IMR-90 (cell line): ENCODE measurements around the gene TMED8. TPM values are rescaled to one million over a fixed set of nuclear protein-coding genes. Genes with fewer than 3 reads are reported as not detected.

Experiments used
- ATAC-seq: fragments of 200-7000 bp; cut with Tn5 transposase; 2 replicates; pipeline ENCODE4 v1.9.1; 2020; ENCODE audit warnings: low read depth, mild to moderate bottlenecking, moderate library complexity
- BruUV-seq: library from RNA; stranded (reverse); fragments of 400-500 nt; replicated peaks from 2 replicates; lab custom pipeline; 2021; lab: Mats Ljungman, UMichigan
- CTCF ChIA-PET: fragments of 300-600 bp; formaldehyde crosslinking; extraction: SDS; loops from one replicate; lab custom pipeline; 2021; ENCODE audit warnings: antibody characterized with exemption; lab: Yijun Ruan, JAX
- POLR2A ChIA-PET: fragments of 300-600 bp; sonication (Branson Sonifier 250); formaldehyde crosslinking; loops from one replicate; lab custom pipeline; 2022; ENCODE audit warnings: antibody characterized with exemption; ENCODE audit not compliant: unreplicated experiment; lab: Charles Lee
- DNase-seq: peaks from one replicate; pipeline ENCODE4 v3.0.0; 2013
- H2AFZ ChIP-seq: replicated peaks from 2 replicates; pipeline ENCODE3; 2013; ENCODE audit warnings: low read length, mild to moderate bottlenecking; ENCODE audit not compliant: poor library complexity
- H2AK5ac ChIP-seq: 2 replicates; pipeline ENCODE4 v1.6.1; 2013; ENCODE audit warnings: low read depth, low read length, inconsistent platforms
- H2AK9ac ChIP-seq: replicated peaks from 2 replicates; pipeline ENCODE3; 2013; ENCODE audit warnings: mild to moderate bottlenecking, low read depth, low read length, moderate library complexity; ENCODE audit not compliant: poor library complexity
- H2BK120ac ChIP-seq: 2 replicates; pipeline ENCODE4 v1.6.1; 2013; ENCODE audit warnings: low read depth, low read length, inconsistent platforms
- H2BK15ac ChIP-seq: 3 replicates; pipeline ENCODE4 v1.6.1; 2013; ENCODE audit warnings: low read depth, low read length, inconsistent platforms
- H2BK20ac ChIP-seq: 2 replicates; pipeline ENCODE4 v1.6.1; 2013; ENCODE audit warnings: low read depth, mild to moderate bottlenecking, inconsistent platforms, low read length, moderate library complexity
- H2BK5ac ChIP-seq: 2 replicates; pipeline ENCODE4 v1.6.1; 2013; ENCODE audit warnings: mild to moderate bottlenecking, low read depth, low read length, inconsistent platforms; ENCODE audit not compliant: poor library complexity, severe bottlenecking
- H3K14ac ChIP-seq: replicated peaks from 2 replicates; pipeline ENCODE4 v1.6.1; 2013; ENCODE audit warnings: low read depth, low read length, inconsistent platforms
- H3K18ac ChIP-seq: 2 replicates; pipeline ENCODE4 v1.6.1; 2013; ENCODE audit warnings: low read depth, low read length, control low read depth
- H3K23ac ChIP-seq: 2 replicates; pipeline ENCODE4 v1.6.1; 2013; ENCODE audit warnings: low read depth, low read length, inconsistent platforms
- H3K27ac ChIP-seq: 2 replicates; pipeline ENCODE4 v1.5.1; 2013; ENCODE audit warnings: mild to moderate bottlenecking, control low read depth, low read length; ENCODE audit not compliant: insufficient read depth
- H3K27me3 ChIP-seq: 2 replicates; pipeline ENCODE4 v1.6.1; 2013; ENCODE audit warnings: low read length; ENCODE audit not compliant: control insufficient read depth, insufficient read depth
- H3K36me3 ChIP-seq: 2 replicates; pipeline ENCODE4 v1.6.1; 2013; ENCODE audit warnings: low read length, mixed read lengths; ENCODE audit not compliant: control insufficient read depth, insufficient read depth
- H3K4ac ChIP-seq: 2 replicates; pipeline ENCODE4 v1.6.1; 2013; ENCODE audit warnings: low read depth, low read length, inconsistent platforms
- H3K4me1 ChIP-seq: 2 replicates; pipeline ENCODE4 v1.6.1; 2013; ENCODE audit warnings: low read length, mixed read lengths; ENCODE audit not compliant: control insufficient read depth, insufficient read depth
- H3K4me2 ChIP-seq: 2 replicates; pipeline ENCODE4 v1.6.1; 2013; ENCODE audit warnings: low read depth, mild to moderate bottlenecking, control low read depth, low read length, moderate library complexity
- H3K4me3 ChIP-seq: 2 replicates; pipeline ENCODE4 v1.5.1; 2013; ENCODE audit warnings: low read depth, mild to moderate bottlenecking, control low read depth, low read length, moderate library complexity; ENCODE audit not compliant: insufficient read depth
- H3K56ac ChIP-seq: 2 replicates; pipeline ENCODE4 v1.6.1; 2013; ENCODE audit warnings: low read length, inconsistent platforms; ENCODE audit not compliant: insufficient read depth; ENCODE audit errors: extremely low read depth
- H3K79me1 ChIP-seq, 2 experiments: 2 replicates each; pipeline ENCODE4 v1.6.1; 2013; ENCODE audit warnings: low read length in 2 of 2, inconsistent platforms in 1 of 2, low read depth in 1 of 2
- H3K9ac ChIP-seq: 2 replicates; pipeline ENCODE4 v1.6.1; 2013; ENCODE audit warnings: low read depth, low read length, control low read depth
- H3K9me1 ChIP-seq: 2 replicates; pipeline ENCODE4 v1.6.1; 2013; ENCODE audit warnings: low read length, inconsistent platforms; ENCODE audit not compliant: insufficient read depth
- H3K9me3 ChIP-seq: 2 replicates; pipeline ENCODE4 v1.6.1; 2013; ENCODE audit warnings: low read length; ENCODE audit not compliant: control insufficient read depth, insufficient read depth
- H4K20me1 ChIP-seq: 2 replicates; pipeline ENCODE4 v1.6.1; 2013; ENCODE audit warnings: low read length, inconsistent platforms; ENCODE audit not compliant: insufficient read depth
- H4K5ac ChIP-seq: 2 replicates; pipeline ENCODE4 v1.6.1; 2013; ENCODE audit warnings: mild to moderate bottlenecking, low read depth, low read length, control low read depth
- H4K8ac ChIP-seq, 2 experiments: 2 replicates each; pipeline ENCODE4 v1.6.1; 2013; ENCODE audit warnings: low read depth in 2 of 2, low read length in 2 of 2, control low read depth in 1 of 2, inconsistent platforms in 1 of 2
- H4K91ac ChIP-seq: 2 replicates; pipeline ENCODE4 v1.6.1; 2013; ENCODE audit warnings: low read depth, low read length, inconsistent platforms; ENCODE audit not compliant: insufficient read depth
- CHD1 ChIP-seq: IDR thresholded peaks from 2 replicates; pipeline ENCODE4 v1.6.1; 2012; ENCODE audit warnings: low read depth, low read length, improper control_type of control experiment
- ELK1 ChIP-seq: fragments of 150-350 bp; IDR thresholded peaks from 2 replicates; pipeline ENCODE4 v1.6.1; 2016; ENCODE audit warnings: low read depth, mild to moderate bottlenecking, low read length, moderate library complexity, borderline replicate concordance
- FOS ChIP-seq: fragments of 150-350 bp; IDR thresholded peaks from 2 replicates; pipeline ENCODE4 v1.6.1; 2016; ENCODE audit warnings: low read depth, low read length
- MAFK ChIP-seq: IDR thresholded peaks from 2 replicates; pipeline ENCODE4 v1.6.1; 2012; ENCODE audit warnings: low read depth, low read length, improper control_type of control experiment
- MAZ ChIP-seq: IDR thresholded peaks from 2 replicates; pipeline ENCODE4 v1.6.1; 2012; ENCODE audit warnings: low read depth, mild to moderate bottlenecking, low read length, improper control_type of control experiment, moderate library complexity, borderline replicate concordance
- MXI1 ChIP-seq: IDR thresholded peaks from 2 replicates; pipeline ENCODE4 v1.6.1; 2012; ENCODE audit warnings: low read depth, mild to moderate bottlenecking, low read length, moderate library complexity, borderline replicate concordance
- NFE2L2 ChIP-seq: fragments of 150-350 bp; IDR thresholded peaks from 2 replicates; pipeline ENCODE4 v1.6.1; 2016; ENCODE audit warnings: low read depth, mild to moderate bottlenecking, low read length
- RAD21 ChIP-seq: IDR thresholded peaks from 2 replicates; pipeline ENCODE4 v1.6.1; 2012; ENCODE audit warnings: low read length, improper control_type of control experiment
- RCOR1 ChIP-seq: IDR thresholded peaks from 2 replicates; pipeline ENCODE4 v1.6.1; 2012; ENCODE audit warnings: mild to moderate bottlenecking, low read length, improper control_type of control experiment; ENCODE audit not compliant: insufficient replicate concordance
- SMC3 ChIP-seq: fragments of 150-350 bp; IDR thresholded peaks from 2 replicates; pipeline ENCODE4 v1.6.1; 2016; ENCODE audit warnings: low read depth, mild to moderate bottlenecking, antibody characterized with exemption, low read length, moderate library complexity
- WGBS, 2 experiments: methylation state at CpG; one replicate each; pipeline versions ENCODE4 v1.1.5 to v1.1.7; 2013; ENCODE audit warnings: missing lambda C conversion rate in 2 of 2; ENCODE audit not compliant: insufficient read length in 1 of 2; ENCODE audit errors: extremely low coverage in 2 of 2; 5-methylcytosine and 5-hydroxymethylcytosine counted together
- dilution Hi-C: fragments of 300-500 bp; cut with HindIII; formaldehyde crosslinking; loops from one replicate; pipeline ENCODE4 v1.14.3; 2018; ENCODE audit warnings: low sequenced_read_pairs; ENCODE audit not compliant: unreplicated experiment
- in situ Hi-C: fragments of 300-500 bp; cut with MboI; formaldehyde crosslinking; loops from 3 replicates; pipeline ENCODE4 v1.14.3; 2019; ENCODE audit warnings: low sequenced_read_pairs, inconsistent platforms, mixed read lengths
- intact Hi-C: fragments of 100-400 bp; cut with micrococcal nuclease; formaldehyde crosslinking; loops from 2 replicates; pipeline ENCODE4 v1.10.0; 2022
- polyA plus RNA-seq, 3 experiments: library from polyadenylated mRNA; depleted of rRNA; stranded (reverse); fragments of >200 nt; gene quantifications; 2 replicates each; pipeline ENCODE4 v1.2.3, GENCODE V29; 2012; ENCODE audit warnings: low replicate concordance in 1 of 3
- total RNA-seq: library from RNA; depleted of rRNA; stranded (reverse); fragments of >200 nt; gene quantifications from 2 replicates; pipeline ENCODE4 v1.2.3, GENCODE V29; 2012
- TF ChIP-seq, protein P1 (sequence below): conservative IDR thresholded peaks from 2 replicates; pipeline ENCODE4 v1.5.1; 2012; ENCODE audit warnings: mild to moderate bottlenecking, low read depth, low read length, improper control_type of control experiment

Gene TMED8
- total and polyA plus RNA-seq, 2 of the 4 experiments (the other 2 are of a cell fraction) = 2.2 to 5.0 TPM

- no CpG with 5 or more reads among the region's 3 CpGs for WGBS, 2 experiments
- no peak overlapping the region for H3K23ac ChIP-seq
- no peaks in the 10 kb centered on the region for H3K79me1 ChIP-seq
- H3K4me1 ChIP-seq = peaks cover 4% of the 10 kb centered on the region; the same call in 1 of the 2 replicates
- no peak overlapping the region for H3K18ac ChIP-seq
- H3K14ac ChIP-seq = no peak overlapping the region
- H4K8ac ChIP-seq = no peak overlapping the region
- H4K91ac ChIP-seq = no peak overlapping the region
- no peak overlapping the region for H2AFZ ChIP-seq
- no peak overlapping the region for H3K56ac ChIP-seq
- H4K20me1 ChIP-seq = no peaks in the 10 kb centered on the region
- ATAC-seq = no peak
- H4K5ac ChIP-seq = no peak overlapping the region
- BruUV-seq = no TSS peak
- no peaks in the 10 kb centered on the region for H3K27me3 ChIP-seq
- no peak overlapping the region for H2BK15ac ChIP-seq
- H3K9ac ChIP-seq = no peak overlapping the region
- H2BK20ac ChIP-seq = no peak overlapping the region
- ChIA-PET POLR2A (no interaction called here), CTCF (interaction anchor here (1.0 kb wide), 1 partner anchor 22 kb away, joined by 3 read pairs; no protein-coding TSS in a partner anchor)
- intact Hi-C loops = no loop called here
- dilution Hi-C loops = no loop called here
- no peak overlapping the region for H3K27ac ChIP-seq
- no peak for DNase-seq
- no peaks in the 10 kb centered on the region for H3K9me3 ChIP-seq
- no peak overlapping the region for H3K4ac ChIP-seq
- H3K36me3 ChIP-seq = peaks cover 8% of the 10 kb centered on the region
- 0 out of 2 replicates have a peak, but pooled peaks cover 4% of the 10 kb centered on the region for H3K9me1 ChIP-seq
- H2BK120ac ChIP-seq = no peak overlapping the region
- no peak overlapping the region for H3K4me3 ChIP-seq
- in situ Hi-C loops = no loop called here
- TF ChIP-seq MXI1 = no peak
- no peak for TF ChIP-seq FOS
- no peak for TF ChIP-seq MAZ
- TF ChIP-seq NFE2L2 = no peak
- no peak for TF ChIP-seq RCOR1
- TF ChIP-seq RAD21 = no peak
- TF ChIP-seq ELK1 = no peak
- no peak for TF ChIP-seq SMC3
- no peak for TF ChIP-seq MAFK
- no peak for TF ChIP-seq CHD1
- TF ChIP-seq, protein P1, sequence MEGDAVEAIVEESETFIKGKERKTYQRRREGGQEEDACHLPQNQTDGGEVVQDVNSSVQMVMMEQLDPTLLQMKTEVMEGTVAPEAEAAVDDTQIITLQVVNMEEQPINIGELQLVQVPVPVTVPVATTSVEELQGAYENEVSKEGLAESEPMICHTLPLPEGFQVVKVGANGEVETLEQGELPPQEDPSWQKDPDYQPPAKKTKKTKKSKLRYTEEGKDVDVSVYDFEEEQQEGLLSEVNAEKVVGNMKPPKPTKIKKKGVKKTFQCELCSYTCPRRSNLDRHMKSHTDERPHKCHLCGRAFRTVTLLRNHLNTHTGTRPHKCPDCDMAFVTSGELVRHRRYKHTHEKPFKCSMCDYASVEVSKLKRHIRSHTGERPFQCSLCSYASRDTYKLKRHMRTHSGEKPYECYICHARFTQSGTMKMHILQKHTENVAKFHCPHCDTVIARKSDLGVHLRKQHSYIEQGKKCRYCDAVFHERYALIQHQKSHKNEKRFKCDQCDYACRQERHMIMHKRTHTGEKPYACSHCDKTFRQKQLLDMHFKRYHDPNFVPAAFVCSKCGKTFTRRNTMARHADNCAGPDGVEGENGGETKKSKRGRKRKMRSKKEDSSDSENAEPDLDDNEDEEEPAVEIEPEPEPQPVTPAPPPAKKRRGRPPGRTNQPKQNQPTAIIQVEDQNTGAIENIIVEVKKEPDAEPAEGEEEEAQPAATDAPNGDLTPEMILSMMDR = no peak
- H2AK9ac ChIP-seq = no peak overlapping the region
- no peak overlapping the region for H2AK5ac ChIP-seq
- H3K4me2 ChIP-seq = no peak overlapping the region
- H2BK5ac ChIP-seq = no peak overlapping the region
These were observed 39.0 kb downstream of the TMED8 start for GRCh38 chr14:77337880-77338279.
